DND-41 (cell line): ENCODE data around the gene MEOX1.

Experiments used
- ATAC-seq: fragments of 200-7000 bp; cut with Tn5 transposase; 3 replicates; pipeline ENCODE4 v1.9.1; 2021; ENCODE audit warnings: low read depth; ENCODE audit not compliant: insufficient read depth
- DNase-seq: peaks from one replicate; pipeline ENCODE4 v3.0.0-alpha.2; 2020
- H2AFZ ChIP-seq: 2 replicates; pipeline ENCODE4 v1.6.0; 2012; ENCODE audit warnings: low read depth, low read length
- H3K27ac ChIP-seq: 2 replicates; pipeline ENCODE4 v1.5.1; 2012; ENCODE audit warnings: low read length, inconsistent platforms
- H3K27me3 ChIP-seq: fragments of 200-600 bp; sonication (generic); 2 replicates; pipeline ENCODE4 v1.6.0; 2012; ENCODE audit warnings: low read length, mild to moderate bottlenecking, inconsistent platforms; ENCODE audit not compliant: insufficient read depth, poor library complexity
- H3K36me3 ChIP-seq: 2 replicates; pipeline ENCODE4 v1.5.1; 2012; ENCODE audit warnings: low read length, inconsistent platforms; ENCODE audit not compliant: insufficient read depth
- H3K4me1 ChIP-seq: 2 replicates; pipeline ENCODE4 v1.5.1; 2012; ENCODE audit warnings: mild to moderate bottlenecking, low read length; ENCODE audit not compliant: insufficient read depth
- H3K4me2 ChIP-seq: 2 replicates; pipeline ENCODE4 v1.6.0; 2012; ENCODE audit warnings: mild to moderate bottlenecking, moderate library complexity, low read length, inconsistent platforms; ENCODE audit not compliant: insufficient read depth
- H3K4me3 ChIP-seq, 2 experiments: fragments of 200-600 bp in 1 of 2; shearing (Covaris generic) in 1 of 2; 2 replicates each; pipeline ENCODE4 v1.5.1; 2012 to 2016; ENCODE audit warnings: inconsistent platforms in 2 of 2, low read length in 2 of 2, mild to moderate bottlenecking in 2 of 2, low read depth in 1 of 2, moderate library complexity in 1 of 2
- H3K79me2 ChIP-seq: 2 replicates; pipeline ENCODE4 v1.6.0; 2012; ENCODE audit warnings: low read length, inconsistent platforms; ENCODE audit not compliant: insufficient read depth
- H3K9ac ChIP-seq: 2 replicates; pipeline ENCODE4 v1.6.0; 2012; ENCODE audit warnings: low read depth, mild to moderate bottlenecking, inconsistent platforms, low read length, moderate library complexity
- H3K9me3 ChIP-seq: 2 replicates; pipeline ENCODE4 v1.5.1; 2012; ENCODE audit warnings: low read length, moderate library complexity, mild to moderate bottlenecking, inconsistent platforms; ENCODE audit not compliant: insufficient read depth, severe bottlenecking
- H4K20me1 ChIP-seq: 2 replicates; pipeline ENCODE4 v1.6.0; 2012; ENCODE audit warnings: low read length; ENCODE audit not compliant: insufficient read depth
- EZH2 ChIP-seq: IDR thresholded peaks from 3 replicates; pipeline ENCODE4 v1.6.1; 2012; ENCODE audit warnings: borderline replicate concordance, low read depth, mild to moderate bottlenecking, moderate library complexity, low read length, inconsistent platforms; ENCODE audit not compliant: severe bottlenecking
- TF ChIP-seq, protein P1 (sequence below): IDR thresholded peaks from 2 replicates; pipeline ENCODE4 v1.5.1; 2012; ENCODE audit warnings: borderline replicate concordance, low read length, moderate library complexity, mild to moderate bottlenecking; ENCODE audit not compliant: poor library complexity, severe bottlenecking; ENCODE audit errors: extremely low read depth

Gene MEOX1

DNA sequence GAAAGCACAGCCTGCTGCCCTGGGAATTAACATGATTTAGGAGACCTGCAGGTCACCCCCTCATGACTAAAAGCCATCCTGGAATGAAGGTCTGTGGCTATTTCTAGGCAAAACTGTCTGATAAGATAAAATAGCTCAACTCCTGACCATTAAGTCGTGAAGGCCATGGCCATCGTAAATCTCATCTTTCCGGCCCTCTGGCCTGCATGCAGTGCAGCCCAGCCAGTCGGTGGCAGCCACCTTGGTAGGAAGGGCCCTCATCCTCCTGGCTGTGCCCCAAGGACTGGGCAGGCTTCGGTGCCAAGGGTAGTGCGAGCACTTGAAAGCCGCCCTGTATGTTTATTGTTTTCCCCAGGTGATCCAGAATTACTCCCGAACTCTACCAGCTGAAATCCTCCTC is 18.2 kb upstream of the MEOX1 start:
- Histone ChIP-seq H3K4me2 (no peak overlapping the region), H3K9me3 (no peaks in the 10 kb centered on the region), H3K27me3 (peaks cover 30% of the 10 kb centered on the region), H3K79me2 (no peaks in the 10 kb centered on the region), H3K4me1 (peaks cover 10% of the 10 kb centered on the region), H3K36me3 (no peaks in the 10 kb centered on the region), H3K27ac (no peak overlapping the region), H3K9ac (no peak overlapping the region), H4K20me1 (0 out of 2 replicates have a peak, but pooled peaks cover 3% of the 10 kb centered on the region), H2AFZ (no peak overlapping the region), H3K4me3 (no peak overlapping the region)
- no peak for ATAC-seq
- DNase-seq, result no peak
- TF ChIP-seq, protein P1, sequence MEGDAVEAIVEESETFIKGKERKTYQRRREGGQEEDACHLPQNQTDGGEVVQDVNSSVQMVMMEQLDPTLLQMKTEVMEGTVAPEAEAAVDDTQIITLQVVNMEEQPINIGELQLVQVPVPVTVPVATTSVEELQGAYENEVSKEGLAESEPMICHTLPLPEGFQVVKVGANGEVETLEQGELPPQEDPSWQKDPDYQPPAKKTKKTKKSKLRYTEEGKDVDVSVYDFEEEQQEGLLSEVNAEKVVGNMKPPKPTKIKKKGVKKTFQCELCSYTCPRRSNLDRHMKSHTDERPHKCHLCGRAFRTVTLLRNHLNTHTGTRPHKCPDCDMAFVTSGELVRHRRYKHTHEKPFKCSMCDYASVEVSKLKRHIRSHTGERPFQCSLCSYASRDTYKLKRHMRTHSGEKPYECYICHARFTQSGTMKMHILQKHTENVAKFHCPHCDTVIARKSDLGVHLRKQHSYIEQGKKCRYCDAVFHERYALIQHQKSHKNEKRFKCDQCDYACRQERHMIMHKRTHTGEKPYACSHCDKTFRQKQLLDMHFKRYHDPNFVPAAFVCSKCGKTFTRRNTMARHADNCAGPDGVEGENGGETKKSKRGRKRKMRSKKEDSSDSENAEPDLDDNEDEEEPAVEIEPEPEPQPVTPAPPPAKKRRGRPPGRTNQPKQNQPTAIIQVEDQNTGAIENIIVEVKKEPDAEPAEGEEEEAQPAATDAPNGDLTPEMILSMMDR, result no peak
- TF ChIP-seq EZH2, result no peak

DNA sequence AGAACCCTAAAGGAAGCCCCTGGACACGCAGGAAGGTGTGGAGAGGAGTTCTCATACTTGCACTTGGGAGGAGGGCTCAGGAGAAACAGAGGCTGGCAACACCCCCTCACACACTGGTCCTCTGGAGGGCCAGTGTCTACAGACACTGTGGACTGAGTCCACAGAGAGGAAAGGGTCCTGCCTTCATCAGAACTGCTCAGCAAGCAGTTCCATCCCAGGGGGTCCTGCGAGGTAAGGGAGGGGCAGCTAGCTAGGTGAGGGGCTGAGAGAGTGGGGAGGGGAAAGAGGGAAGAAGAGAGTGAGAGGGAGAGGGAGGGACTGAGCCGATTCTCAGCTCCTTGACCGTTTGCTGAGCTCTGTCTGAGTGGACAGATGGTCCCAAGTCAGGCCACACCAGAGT is 17.7 kb upstream of the MEOX1 start:
- TF ChIP-seq EZH2, result no peak
- TF ChIP-seq, protein P1, result no peak
- no peak overlapping the region for H3K9ac ChIP-seq
- no peak overlapping the region for H3K27ac ChIP-seq
- no peak overlapping the region for H3K4me2 ChIP-seq
- no peak for ATAC-seq
- H2AFZ ChIP-seq, result no peak overlapping the region
- H3K27me3 ChIP-seq, result peaks cover 30% of the 10 kb centered on the region
- 0 out of 2 replicates have a peak, but pooled peaks cover 3% of the 10 kb centered on the region for H4K20me1 ChIP-seq
- no peak for DNase-seq
- H3K4me1 ChIP-seq, result peaks cover 10% of the 10 kb centered on the region
- no peaks in the 10 kb centered on the region for H3K9me3 ChIP-seq
- H3K4me3 ChIP-seq, result no peak overlapping the region
- H3K79me2 ChIP-seq, result no peaks in the 10 kb centered on the region
- H3K36me3 ChIP-seq, result no peaks in the 10 kb centered on the region

DNA sequence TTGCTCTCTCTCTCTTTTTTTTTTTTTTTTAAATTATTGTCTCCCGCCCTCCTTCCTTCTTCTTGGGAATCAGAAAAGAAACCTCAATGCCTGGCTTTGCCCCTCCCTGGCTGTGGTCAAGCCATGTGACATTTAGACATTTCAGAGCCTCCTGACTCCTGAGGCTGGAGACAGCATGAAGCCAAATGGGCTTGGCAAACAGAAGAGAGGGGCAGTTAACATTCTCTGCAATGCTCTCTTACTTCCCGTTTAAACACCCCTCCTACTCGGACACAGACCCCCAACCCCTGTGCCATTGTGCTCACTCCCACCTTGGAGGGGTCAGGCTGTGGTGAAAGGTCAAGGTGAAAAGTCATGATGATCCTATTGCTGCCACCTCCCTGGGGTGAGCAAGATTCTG is 14.7 kb upstream of the MEOX1 start:
- no peak overlapping the region for H3K27ac ChIP-seq
- H4K20me1 ChIP-seq, result no peaks in the 10 kb centered on the region
- H3K9me3 ChIP-seq, result no peaks in the 10 kb centered on the region
- ATAC-seq, result no peak
- no peak overlapping the region for H3K4me2 ChIP-seq
- H3K27me3 ChIP-seq, result peaks cover 30% of the 10 kb centered on the region
- H3K4me1 ChIP-seq, result peaks cover 10% of the 10 kb centered on the region
- no peaks in the 10 kb centered on the region for H3K36me3 ChIP-seq
- TF ChIP-seq EZH2, result no peak
- TF ChIP-seq, protein P1, result no peak
- DNase-seq, result no peak
- H2AFZ ChIP-seq, result no peak overlapping the region
- no peak overlapping the region for H3K4me3 ChIP-seq
- H3K79me2 ChIP-seq, result no peaks in the 10 kb centered on the region
- H3K9ac ChIP-seq, result no peak overlapping the region

GRCh38 chr17:43674394-43674793 is 12.7 kb upstream of the MEOX1 start:
- Histone ChIP-seq H3K4me3 (no peak overlapping the region), H2AFZ (no peak overlapping the region), H3K79me2 (no peaks in the 10 kb centered on the region), H3K9ac (no peak overlapping the region), H3K4me2 (no peak overlapping the region), H3K36me3 (no peaks in the 10 kb centered on the region), H3K27me3 (peaks cover 14% of the 10 kb centered on the region), H3K27ac (no peak overlapping the region), H3K4me1 (peaks cover 10% of the 10 kb centered on the region), H4K20me1 (no peaks in the 10 kb centered on the region), H3K9me3 (no peaks in the 10 kb centered on the region)
- ATAC-seq, result no peak
- no peak for DNase-seq
- TF ChIP-seq, protein P1, result no peak
- no peak for TF ChIP-seq EZH2
